Measurements from ENCODE around the gene UST. TPM values are rescaled to one million over a fixed set of nuclear protein-coding genes. Genes with fewer than 3 reads are reported as not detected.
"Not testable (repeated sequence)": the region's sequence is repeated elsewhere in the genome, so short reads cannot be mapped to it uniquely, and the experiment has no call there.

The UST gene
- total RNA-seq, 1 experiment from 2014 or later = 10.0 TPM

- no peaks in the 10 kb centered on the region for H3K27me3 Mint-ChIP-seq (ENCODE audit: insufficient read depth, unreplicated experiment)
- no peak overlapping the region for H3K27ac Mint-ChIP-seq (ENCODE audit: low read depth, unreplicated experiment)
- no peak overlapping the region for H3K4me3 Mint-ChIP-seq (ENCODE audit: unreplicated experiment)
- H3K9me3 Mint-ChIP-seq (ENCODE audit: unreplicated experiment) = no peaks in the 10 kb centered on the region
- BruUV-seq (replicated peaks) = no TSS peak
- ChIA-PET POLR2A (no interaction called here), CTCF (interaction anchor here (0.7 to 1.5 kb wide), 4 partner anchors 16 to 378 kb away, joined by 3 to 4 read pairs (median 4); no protein-coding TSS in a partner anchor)
- intact Hi-C loops (cut with micrococcal nuclease) = no loop called here
- H3K4me1 Mint-ChIP-seq (ENCODE audit: insufficient read depth, unreplicated experiment) = no peaks in the 10 kb centered on the region
- TF ChIP-seq CTCF (IDR thresholded peaks at IDR 0.05; ENCODE audit: unreplicated experiment) = no peak
- H3K36me3 Mint-ChIP-seq (ENCODE audit: insufficient read depth, unreplicated experiment) = no peaks in the 10 kb centered on the region
- no peak for DNase-seq (ENCODE audit: unreplicated experiment)
Observed at GRCh38 chr6:148955441-148955840, 208.6 kb downstream of the UST start.

GRCh38 chr6:148956163-148956562 lies 209.3 kb downstream of the UST start:
- H3K9me3 Mint-ChIP-seq (ENCODE audit: unreplicated experiment); H3K36me3 Mint-ChIP-seq (ENCODE audit: insufficient read depth, unreplicated experiment); POLR2A ChIA-PET; H3K27me3 Mint-ChIP-seq (ENCODE audit: insufficient read depth, unreplicated experiment); BruUV-seq (replicated peaks); H3K4me1 Mint-ChIP-seq (ENCODE audit: insufficient read depth, unreplicated experiment); DNase-seq (ENCODE audit: unreplicated experiment); H3K4me3 Mint-ChIP-seq (ENCODE audit: unreplicated experiment); H3K27ac Mint-ChIP-seq (ENCODE audit: low read depth, unreplicated experiment); intact Hi-C loops (cut with micrococcal nuclease): not testable (repeated sequence)
- CTCF ChIA-PET = interaction anchor here (0.9 to 3.1 kb wide), 4 partner anchors 8 to 396 kb away, joined by 3 to 18 read pairs (median 4); no protein-coding TSS in a partner anchor

GRCh38 chr6:148957752-148958151 lies 210.9 kb downstream of the UST start:
- BruUV-seq (replicated peaks) = no TSS peak
- intact Hi-C loops (cut with micrococcal nuclease) = no loop called here
- no peaks in the 10 kb centered on the region for H3K27me3 Mint-ChIP-seq (ENCODE audit: insufficient read depth, unreplicated experiment)
- no peak for TF ChIP-seq CTCF (IDR thresholded peaks at IDR 0.05; ENCODE audit: unreplicated experiment)
- no peaks in the 10 kb centered on the region for H3K4me1 Mint-ChIP-seq (ENCODE audit: insufficient read depth, unreplicated experiment)
- H3K36me3 Mint-ChIP-seq (ENCODE audit: insufficient read depth, unreplicated experiment) = no peaks in the 10 kb centered on the region
- no peak overlapping the region for H3K27ac Mint-ChIP-seq (ENCODE audit: low read depth, unreplicated experiment)
- H3K4me3 Mint-ChIP-seq (ENCODE audit: unreplicated experiment) = no peak overlapping the region
- DNase-seq (ENCODE audit: unreplicated experiment) = no peak
- CTCF ChIA-PET = interaction anchor here (0.6 to 3.1 kb wide), 9 partner anchors 9 to 1453 kb away, joined by 3 to 18 read pairs (median 4); no protein-coding TSS in a partner anchor
- H3K9me3 Mint-ChIP-seq (ENCODE audit: unreplicated experiment) = no peaks in the 10 kb centered on the region
- POLR2A ChIA-PET = no interaction called here

GRCh38 chr6:148959008-148959407 lies 212.2 kb downstream of the UST start:
- DNase-seq (ENCODE audit: unreplicated experiment) = no peak
- no TSS peak for BruUV-seq (replicated peaks)
- H3K4me3 Mint-ChIP-seq (ENCODE audit: unreplicated experiment) = no peak overlapping the region
- no peak overlapping the region for H3K27ac Mint-ChIP-seq (ENCODE audit: low read depth, unreplicated experiment)
- no peaks in the 10 kb centered on the region for H3K4me1 Mint-ChIP-seq (ENCODE audit: insufficient read depth, unreplicated experiment)
- H3K9me3 Mint-ChIP-seq (ENCODE audit: unreplicated experiment) = no peaks in the 10 kb centered on the region
- H3K27me3 Mint-ChIP-seq (ENCODE audit: insufficient read depth, unreplicated experiment) = no peaks in the 10 kb centered on the region
- ChIA-PET POLR2A (no interaction called here), CTCF (interaction anchor here (0.7 to 3.1 kb wide), 4 partner anchors 16 to 704 kb away, joined by 3 to 18 read pairs (median 4); no protein-coding TSS in a partner anchor)
- H3K36me3 Mint-ChIP-seq (ENCODE audit: insufficient read depth, unreplicated experiment) = no peaks in the 10 kb centered on the region
- TF ChIP-seq CTCF (IDR thresholded peaks at IDR 0.05; ENCODE audit: unreplicated experiment) = no peak
- intact Hi-C loops (cut with micrococcal nuclease) = loop anchor here (1.0 kb wide), 1 partner anchor 381 kb away; no protein-coding TSS in a partner anchor

GRCh38 chr6:148959501-148959900 lies 212.7 kb downstream of the UST start:
- ChIA-PET CTCF (interaction anchor here (0.6 to 1.5 kb wide), 2 partner anchors 381 to 766 kb away, joined by 4 to 5 read pairs; no protein-coding TSS in a partner anchor), POLR2A (no interaction called here)
- DNase-seq (ENCODE audit: unreplicated experiment) = no peak
- Mint-ChIP-seq H3K27ac (ENCODE audit: low read depth, unreplicated experiment) (no peak overlapping the region), H3K36me3 (ENCODE audit: insufficient read depth, unreplicated experiment) (no peaks in the 10 kb centered on the region), H3K4me3 (ENCODE audit: unreplicated experiment) (no peak overlapping the region), H3K4me1 (ENCODE audit: insufficient read depth, unreplicated experiment) (no peaks in the 10 kb centered on the region), H3K27me3 (ENCODE audit: insufficient read depth, unreplicated experiment) (no peaks in the 10 kb centered on the region), H3K9me3 (ENCODE audit: unreplicated experiment) (no peaks in the 10 kb centered on the region)
- intact Hi-C loops (cut with micrococcal nuclease) = loop anchor here (1.0 kb wide), 1 partner anchor 381 kb away; no protein-coding TSS in a partner anchor
- BruUV-seq (replicated peaks) = no TSS peak
- TF ChIP-seq CTCF (IDR thresholded peaks at IDR 0.05; ENCODE audit: unreplicated experiment) = no peak

Measured in MCF 10A (cell line).